Stimulated activated naive B cell treated with anti-CD40 and anti-IgM and Interleukin-4, amounts not matched to agents 10 μg/mL and 1 μg/mL and 100 μg/mL, for 72 hours (primary cell): ENCODE measurements around the gene STPG2.
A peak's percentile ranks its signal among the peaks of the same experiment; 100 is the strongest.

ENCODE experiments used
- ATAC-seq, 2 donors: fragments of 150-1000 bp; cut with Tn5 transposase; replicated peaks; 2 replicates each; pipeline ENCODE4 v1.10.0; 2021; ENCODE audit warnings: moderate library complexity in 1 of 2
- DNase-seq: peaks from one replicate; pipeline ENCODE4 v3.0.0; 2021
- H3K27ac Mint-ChIP-seq: one replicate; pipeline ENCODE4 v1.8.0; 2022; ENCODE audit warnings: mild to moderate bottlenecking, mixed read lengths
- H3K27me3 Mint-ChIP-seq, 2 donors: one replicate each; pipeline ENCODE4 v1.8.0; 2022; ENCODE audit warnings: mixed read lengths in 2 of 2
- H3K36me3 Mint-ChIP-seq, 2 donors: one replicate each; pipeline ENCODE4 v1.8.0; 2022; ENCODE audit warnings: mixed read lengths in 2 of 2, mild to moderate bottlenecking in 1 of 2
- H3K4me1 Mint-ChIP-seq, 2 donors: one replicate each; pipeline ENCODE4 v1.8.0; 2022; ENCODE audit warnings: mixed read lengths in 2 of 2, mild to moderate bottlenecking in 1 of 2
- H3K4me3 Mint-ChIP-seq, 2 donors: one replicate each; pipeline ENCODE4 v1.8.0; 2022; ENCODE audit warnings: mild to moderate bottlenecking in 2 of 2, mixed read lengths in 2 of 2, moderate library complexity in 1 of 2
- H3K9me3 Mint-ChIP-seq, 2 donors: one replicate each; pipeline ENCODE4 v1.8.0; 2022; ENCODE audit warnings: mixed read lengths in 2 of 2, mild to moderate bottlenecking in 1 of 2

Gene STPG2

GRCh38 chr4:98117363-98117762 is 25.9 kb downstream of the STPG2 start:
- H3K27me3 Mint-ChIP-seq: no peaks in the 10 kb centered on the region
- ATAC-seq: no peak

GRCh38 chr4:98113012-98113411 is 30.3 kb downstream of the STPG2 start:
- Mint-ChIP-seq H3K27ac (no peak overlapping the region), H3K27me3 (no peaks in the 10 kb centered on the region), H3K36me3 (peaks cover 5 to 6% of the 10 kb centered on the region in 2 donors), H3K9me3 (peaks cover 5 to 6% of the 10 kb centered on the region in 2 donors), H3K4me1 (peaks cover 0 to 4% of the 10 kb centered on the region in 2 donors), H3K4me3 (no peak overlapping the region)
- no peak for DNase-seq
- ATAC-seq: no peak

More at GRCh38 chr4:98117363-98117762, 25.9 kb downstream of the STPG2 start:
- no peak overlapping the region for H3K27ac Mint-ChIP-seq
- H3K4me1 Mint-ChIP-seq: peaks cover 0 to 4% of the 10 kb centered on the region in 2 donors
- no peak for DNase-seq
- peaks cover 8 to 11% of the 10 kb centered on the region in 2 donors for H3K36me3 Mint-ChIP-seq
- H3K4me3 Mint-ChIP-seq: no peak overlapping the region
- peaks cover 14 to 15% of the 10 kb centered on the region in 2 donors for H3K9me3 Mint-ChIP-seq

GRCh38 chr4:98110929-98111328 is 32.3 kb downstream of the STPG2 start:
- H3K4me1 Mint-ChIP-seq: peaks cover 0 to 4% of the 10 kb centered on the region in 2 donors
- H3K4me3 Mint-ChIP-seq: no peak overlapping the region
- no peaks in the 10 kb centered on the region for H3K9me3 Mint-ChIP-seq
- no peaks in the 10 kb centered on the region for H3K36me3 Mint-ChIP-seq
- DNase-seq (no peak), ATAC-seq (no peak)
- no peaks in the 10 kb centered on the region for H3K27me3 Mint-ChIP-seq
- H3K27ac Mint-ChIP-seq: no peak overlapping the region

GRCh38 chr4:98110214-98110613 is 33.1 kb downstream of the STPG2 start:
- ATAC-seq: no peak
- H3K9me3 Mint-ChIP-seq: no peaks in the 10 kb centered on the region

GRCh38 chr4:98102660-98103059 is 40.6 kb downstream of the STPG2 start:
- no peak overlapping the region for H3K4me3 Mint-ChIP-seq
- ATAC-seq (no peak), DNase-seq (no peak)
- no peaks in the 10 kb centered on the region for H3K9me3 Mint-ChIP-seq
- peaks cover 6 to 9% of the 10 kb centered on the region in 2 donors for H3K27me3 Mint-ChIP-seq
- no peaks in the 10 kb centered on the region for H3K36me3 Mint-ChIP-seq
- peaks cover 2 to 9% of the 10 kb centered on the region in 2 donors for H3K4me1 Mint-ChIP-seq
- H3K27ac Mint-ChIP-seq: no peak overlapping the region

More at GRCh38 chr4:98110214-98110613, 33.1 kb downstream of the STPG2 start:
- DNase-seq: no peak
- Mint-ChIP-seq H3K4me1 (peaks cover 0 to 4% of the 10 kb centered on the region in 2 donors), H3K36me3 (no peaks in the 10 kb centered on the region), H3K27me3 (no peaks in the 10 kb centered on the region), H3K4me3 (no peak overlapping the region), H3K27ac (no peak overlapping the region)

GRCh38 chr4:98101988-98102387 is 41.3 kb downstream of the STPG2 start:
- H3K4me3 Mint-ChIP-seq: no peak overlapping the region
- peaks cover 6 to 9% of the 10 kb centered on the region in 2 donors for H3K27me3 Mint-ChIP-seq
- no peaks in the 10 kb centered on the region for H3K36me3 Mint-ChIP-seq
- no peak overlapping the region for H3K27ac Mint-ChIP-seq
- DNase-seq (no peak), ATAC-seq (no peak)
- no peaks in the 10 kb centered on the region for H3K9me3 Mint-ChIP-seq
- H3K4me1 Mint-ChIP-seq: peaks cover 2 to 9% of the 10 kb centered on the region in 2 donors

GRCh38 chr4:98098764-98099163 is 44.5 kb downstream of the STPG2 start:
- Mint-ChIP-seq H3K9me3 (peaks cover 7 to 9% of the 10 kb centered on the region in 2 donors), H3K27ac (peak overlapping the region; percentile 22), H3K4me3 (no peak overlapping the region), H3K36me3 (peaks cover 0 to 3% of the 10 kb centered on the region in 2 donors), H3K27me3 (peaks cover 4% of the 10 kb centered on the region in 2 donors), H3K4me1 (peaks cover 2 to 9% of the 10 kb centered on the region in 2 donors)
- DNase-seq (no peak), ATAC-seq (peak; percentile 54 to 55)

- Mint-ChIP-seq H3K27me3 (peaks cover 6% of the 10 kb centered on the region in 2 donors), H3K36me3 (peaks cover 0 to 3% of the 10 kb centered on the region in 2 donors), H3K9me3 (peaks cover 7 to 12% of the 10 kb centered on the region in 2 donors), H3K4me1 (peaks cover 2 to 9% of the 10 kb centered on the region in 2 donors), H3K27ac (no peak overlapping the region), H3K4me3 (no peak overlapping the region)
- no peak for DNase-seq
- ATAC-seq: no peak
These were observed 49.2 kb downstream of the STPG2 start for GRCh38 chr4:98094118-98094517.

GRCh38 chr4:98093662-98094061 is 49.6 kb downstream of the STPG2 start:
- peaks cover 7 to 12% of the 10 kb centered on the region in 2 donors for H3K9me3 Mint-ChIP-seq
- peaks cover 0 to 3% of the 10 kb centered on the region in 2 donors for H3K36me3 Mint-ChIP-seq
- DNase-seq (no peak), ATAC-seq (no peak)
- no peak overlapping the region for H3K27ac Mint-ChIP-seq
- H3K4me1 Mint-ChIP-seq: peaks cover 0 to 9% of the 10 kb centered on the region in 2 donors
- H3K4me3 Mint-ChIP-seq: no peak overlapping the region
- peaks cover 6% of the 10 kb centered on the region in 2 donors for H3K27me3 Mint-ChIP-seq

- ATAC-seq (no peak), DNase-seq (no peak)
- peaks cover 0 to 3% of the 10 kb centered on the region in 2 donors for H3K36me3 Mint-ChIP-seq
- H3K27me3 Mint-ChIP-seq: peaks cover 6% of the 10 kb centered on the region in 2 donors
- peaks cover 7 to 12% of the 10 kb centered on the region in 2 donors for H3K9me3 Mint-ChIP-seq
- H3K4me1 Mint-ChIP-seq: peaks cover 0 to 1% of the 10 kb centered on the region in 2 donors
- no peak overlapping the region for H3K27ac Mint-ChIP-seq
- H3K4me3 Mint-ChIP-seq: no peak overlapping the region
These were observed 50.3 kb downstream of the STPG2 start for GRCh38 chr4:98092833-98093439.

- Mint-ChIP-seq H3K4me3 (no peak overlapping the region), H3K27me3 (no peaks in the 10 kb centered on the region), H3K4me1 (no peaks in the 10 kb centered on the region), H3K9me3 (peaks cover 0 to 2% of the 10 kb centered on the region in 2 donors), H3K36me3 (no peaks in the 10 kb centered on the region), H3K27ac (no peak overlapping the region)
- DNase-seq: no peak
- no peak for ATAC-seq
These were observed 61.3 kb downstream of the STPG2 start for GRCh38 chr4:98081936-98082335.

GRCh38 chr4:98068495-98068894 is 74.8 kb downstream of the STPG2 start:
- DNase-seq (no peak), ATAC-seq (no peak)
- H3K36me3 Mint-ChIP-seq: no peaks in the 10 kb centered on the region
- peaks cover 0 to 5% of the 10 kb centered on the region in 2 donors for H3K27me3 Mint-ChIP-seq
- no peaks in the 10 kb centered on the region for H3K4me1 Mint-ChIP-seq
- H3K9me3 Mint-ChIP-seq: peaks cover 0 to 8% of the 10 kb centered on the region in 2 donors
- no peak overlapping the region for H3K4me3 Mint-ChIP-seq
- no peak overlapping the region for H3K27ac Mint-ChIP-seq

- no peaks in the 10 kb centered on the region for H3K4me1 Mint-ChIP-seq
- H3K27ac Mint-ChIP-seq: no peak overlapping the region
- peaks cover 23 to 25% of the 10 kb centered on the region in 2 donors for H3K9me3 Mint-ChIP-seq
- no peak overlapping the region for H3K4me3 Mint-ChIP-seq
- DNase-seq (no peak), ATAC-seq (no peak)
- no peaks in the 10 kb centered on the region for H3K27me3 Mint-ChIP-seq
- peaks cover 11 to 13% of the 10 kb centered on the region in 2 donors for H3K36me3 Mint-ChIP-seq
These were observed 87.3 kb downstream of the STPG2 start for GRCh38 chr4:98055800-98056501.

- Mint-ChIP-seq H3K27ac (no peak overlapping the region), H3K4me3 (no peak overlapping the region), H3K4me1 (no peaks in the 10 kb centered on the region), H3K36me3 (no peaks in the 10 kb centered on the region), H3K9me3 (peaks cover 4 to 8% of the 10 kb centered on the region in 2 donors), H3K27me3 (no peaks in the 10 kb centered on the region)
- DNase-seq (no peak), ATAC-seq (no peak)
These were observed 96.6 kb downstream of the STPG2 start for GRCh38 chr4:98046665-98047064.

- no peak overlapping the region for H3K4me3 Mint-ChIP-seq
- no peaks in the 10 kb centered on the region for H3K27me3 Mint-ChIP-seq
- H3K27ac Mint-ChIP-seq: no peak overlapping the region
- DNase-seq: no peak
- H3K4me1 Mint-ChIP-seq: no peaks in the 10 kb centered on the region
- ATAC-seq: no peak
- H3K36me3 Mint-ChIP-seq: no peaks in the 10 kb centered on the region
- H3K9me3 Mint-ChIP-seq: peaks cover 16 to 19% of the 10 kb centered on the region in 2 donors
These were observed 113.2 kb downstream of the STPG2 start for GRCh38 chr4:98030059-98030458.
